HG03039 (cell line): ENCODE results near the gene SEMA5A.

Experiments used
- ATAC-seq: cut with Tn5 transposase; IDR thresholded peaks from one replicate; pipeline ENCODE4 v1.9.1; 2021; ENCODE audit warnings: mild to moderate bottlenecking, moderate library complexity; ENCODE audit not compliant: unreplicated experiment

Gene SEMA5A

GRCh38 chr5:9451037-9451436, 94.8 kb downstream of the SEMA5A start:
- ATAC-seq: no peak

GRCh38 chr5:9447691-9448090, 98.2 kb downstream of the SEMA5A start:
- ATAC-seq: no peak

GRCh38 chr5:9445826-9446388, 100.0 kb downstream of the SEMA5A start:
- no peak for ATAC-seq

GRCh38 chr5:9444346-9444745, 101.5 kb downstream of the SEMA5A start:
- no peak for ATAC-seq

- no peak for ATAC-seq
Observed at GRCh38 chr5:9441610-9442009, 104.3 kb downstream of the SEMA5A start.

- no peak for ATAC-seq
Observed at GRCh38 chr5:9440517-9440916, 105.4 kb downstream of the SEMA5A start.

DNA sequence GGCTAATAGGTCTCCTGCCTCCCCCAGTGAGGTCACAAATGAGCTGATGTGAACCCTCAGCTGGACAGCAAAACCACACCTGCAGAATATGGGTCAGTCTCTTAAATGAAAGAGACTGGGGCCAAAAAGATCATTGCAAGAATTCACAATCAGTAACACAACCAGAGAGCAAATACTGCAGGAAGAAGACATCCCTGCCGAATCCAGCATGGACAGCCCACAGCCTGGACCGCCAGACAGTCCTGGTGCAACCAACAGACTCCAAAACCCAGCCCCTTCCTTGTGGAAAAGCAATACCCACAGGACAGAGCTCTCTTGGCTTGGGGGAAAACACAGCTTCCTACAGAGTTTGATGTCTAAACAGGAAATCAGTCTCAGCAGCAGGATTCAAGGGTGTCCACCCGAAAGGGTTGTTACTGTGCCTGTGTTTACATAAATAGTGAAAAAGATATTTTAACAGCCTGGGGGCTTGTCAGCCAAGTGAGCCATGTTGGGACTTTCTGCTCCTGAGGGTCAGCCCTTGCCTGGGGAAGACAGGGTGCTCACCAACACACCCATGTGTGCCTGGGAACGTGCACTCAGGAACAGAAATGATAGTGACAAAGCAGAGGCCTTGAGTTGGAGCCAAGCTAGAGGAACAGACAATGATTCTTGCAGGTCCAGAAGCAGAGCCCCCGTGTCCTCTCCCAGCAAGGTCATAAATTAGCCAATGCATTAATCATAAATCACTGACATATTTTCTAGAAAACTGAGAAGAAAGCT, 106.2 kb downstream of the SEMA5A start:
- ATAC-seq: no peak

- ATAC-seq: no peak
Observed at GRCh38 chr5:9438596-9439354, 107.1 kb downstream of the SEMA5A start.

DNA sequence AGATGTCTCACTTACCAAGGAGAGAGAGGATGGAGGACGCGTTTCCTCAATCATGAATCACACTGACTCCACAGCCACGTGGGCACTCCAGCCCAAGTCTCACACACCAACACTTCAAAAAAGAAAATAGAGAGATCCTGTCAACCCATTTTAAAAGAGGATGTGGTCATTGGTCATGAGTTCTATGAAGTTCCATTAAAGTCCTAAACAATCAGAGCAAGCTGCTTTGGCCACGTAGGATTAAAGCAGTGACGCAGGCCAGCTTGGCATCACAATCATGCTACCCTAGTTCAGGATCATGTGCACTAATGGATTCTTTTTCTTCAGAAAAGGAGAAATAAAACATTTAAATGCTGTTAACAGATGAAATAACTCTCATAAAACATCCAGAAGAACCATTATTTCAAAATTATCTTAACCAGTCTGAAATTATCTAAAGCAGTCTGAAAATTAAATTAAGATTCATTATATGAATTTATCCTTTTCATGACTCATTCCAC, 108.1 kb downstream of the SEMA5A start:
- ATAC-seq: no peak

DNA sequence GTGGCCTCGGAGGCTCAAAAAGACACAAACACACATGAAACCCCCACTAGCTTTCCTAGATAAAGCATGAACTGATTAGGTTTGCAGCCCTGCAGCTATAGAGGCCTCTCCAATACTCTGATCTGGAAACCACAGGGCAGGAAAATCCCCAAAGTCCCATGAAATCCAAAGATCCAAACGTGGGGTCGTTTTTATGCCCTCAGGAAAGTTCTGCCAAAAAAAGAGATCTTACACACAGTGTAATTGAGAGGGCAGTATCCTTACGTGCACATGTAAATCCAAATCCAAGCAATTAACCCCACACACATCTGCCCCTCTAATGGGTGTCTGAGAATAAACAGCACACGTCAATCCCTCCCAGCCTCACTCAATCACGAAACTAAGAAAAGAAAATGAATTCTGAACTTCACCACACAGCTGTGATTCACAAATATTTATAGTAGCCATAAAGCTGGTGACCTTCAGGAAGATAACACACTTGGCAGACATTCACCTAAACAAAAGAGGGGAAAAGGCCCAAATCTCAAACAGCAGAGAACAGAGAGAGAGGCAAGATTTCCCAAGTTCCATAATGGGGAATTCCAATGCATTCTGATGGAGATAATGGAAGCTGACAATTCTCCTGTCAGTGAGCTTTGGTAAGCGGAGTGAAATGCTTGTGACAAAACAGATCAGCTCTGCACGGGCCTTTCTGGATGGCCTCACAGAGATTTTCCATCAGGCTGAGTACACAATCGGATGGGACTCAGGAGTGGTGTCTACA, 114.2 kb downstream of the SEMA5A start:
- ATAC-seq: no peak

DNA sequence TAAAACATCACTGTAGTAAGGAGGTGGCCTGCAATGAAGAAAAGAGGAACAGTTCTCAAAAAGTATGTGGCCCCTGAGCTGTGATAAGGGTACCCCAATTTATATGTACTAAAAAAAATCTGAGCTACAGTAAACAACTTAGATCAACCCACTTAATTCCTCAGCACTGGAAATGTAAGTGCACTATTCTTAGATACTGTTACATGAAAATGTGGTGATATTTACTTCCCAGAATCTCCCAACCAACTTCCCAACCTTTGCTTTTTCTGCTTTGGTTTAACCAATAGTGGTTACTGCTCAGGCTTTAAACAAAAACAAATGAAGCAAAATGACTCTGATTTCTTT, 114.8 kb downstream of the SEMA5A start:
- ATAC-seq: no peak

DNA sequence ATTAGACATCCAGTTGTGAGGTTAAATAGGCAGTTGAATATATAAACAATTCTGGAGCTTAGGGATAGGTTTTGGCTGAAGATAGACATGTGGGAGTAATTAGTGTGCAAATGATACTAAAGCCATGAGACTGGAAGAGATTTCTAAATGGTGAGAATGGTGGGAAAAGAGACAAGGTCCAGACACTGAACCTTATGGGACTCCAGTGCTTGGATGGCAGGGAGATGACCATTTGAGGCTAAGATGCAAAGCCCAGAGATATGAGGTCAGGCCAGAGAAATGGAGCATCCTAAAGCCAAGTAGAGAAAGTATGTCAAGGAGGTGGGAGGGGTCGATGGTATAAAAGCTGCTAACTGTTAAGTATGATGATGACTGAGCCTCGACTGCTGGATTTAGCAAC, 115.6 kb downstream of the SEMA5A start:
- no peak for ATAC-seq

GRCh38 chr5:9429691-9430215, 116.1 kb downstream of the SEMA5A start:
- ATAC-seq: no peak

DNA sequence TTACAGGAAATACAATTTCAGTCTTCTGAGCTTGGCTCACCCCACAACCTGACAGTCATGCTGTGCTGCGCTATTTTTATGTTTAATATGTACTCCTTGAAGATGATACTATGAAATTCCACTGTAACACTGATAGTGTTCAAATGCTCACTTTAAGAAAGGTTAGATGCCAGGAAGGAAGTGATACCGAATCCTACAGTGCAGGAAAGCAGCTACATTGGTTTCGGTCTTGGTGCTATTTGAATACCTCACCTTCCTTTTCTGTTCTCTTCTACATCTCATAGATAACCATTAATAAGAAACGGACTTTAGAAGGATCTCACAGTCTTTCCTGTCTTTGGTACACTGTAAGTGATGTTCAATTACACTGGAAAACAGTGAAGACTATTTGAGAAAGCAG, 117.6 kb downstream of the SEMA5A start:
- peak; percentile 54 for ATAC-seq

- ATAC-seq: no peak
Observed at GRCh38 chr5:9425710-9426109, 120.2 kb downstream of the SEMA5A start.

GRCh38 chr5:9423571-9423970, 122.3 kb downstream of the SEMA5A start:
- ATAC-seq: no peak

GRCh38 chr5:9421884-9422283, 124.0 kb downstream of the SEMA5A start:
- no peak for ATAC-seq

- no peak for ATAC-seq
Observed at GRCh38 chr5:9419794-9420193, 126.1 kb downstream of the SEMA5A start.

DNA sequence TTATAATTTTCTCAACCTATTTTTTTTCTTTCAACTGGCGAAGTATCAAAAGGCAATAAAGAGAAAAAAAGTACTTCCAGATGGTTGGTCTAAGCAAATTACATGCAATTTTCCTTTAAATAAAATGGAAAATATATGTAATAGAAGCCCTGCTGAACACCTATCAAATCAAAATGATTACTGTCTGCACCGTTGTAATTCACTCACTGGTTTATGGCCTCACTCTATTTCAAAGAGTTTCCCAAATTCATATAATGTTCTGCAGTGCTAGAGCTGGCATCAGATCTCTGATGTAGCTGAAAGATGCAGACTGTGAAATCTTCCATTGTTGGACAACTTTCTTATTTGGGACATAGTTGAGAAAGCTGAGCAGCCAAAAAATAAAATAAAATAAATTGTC, 130.3 kb downstream of the SEMA5A start:
- ATAC-seq: no peak

GRCh38 chr5:9415091-9415490, 130.8 kb downstream of the SEMA5A start:
- ATAC-seq: no peak

DNA sequence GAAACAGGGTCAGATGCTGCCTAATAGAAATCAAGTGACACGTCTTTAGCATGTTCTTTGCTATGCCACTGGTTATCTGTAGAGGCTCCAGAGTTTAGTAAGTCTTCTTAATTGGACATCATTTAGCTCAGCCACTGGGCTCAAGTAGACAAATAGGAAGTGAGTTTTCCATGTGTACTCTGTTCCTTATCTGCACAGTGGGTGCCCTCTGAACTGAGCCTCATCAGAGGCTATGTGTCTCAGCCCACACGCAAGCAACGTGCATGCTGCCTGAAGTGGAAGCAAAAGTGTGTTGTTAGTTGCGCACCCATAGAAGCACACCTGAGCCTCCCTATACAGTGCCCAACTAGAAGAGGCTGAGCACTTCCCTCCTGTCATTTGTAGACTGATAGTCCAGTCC, 134.7 kb downstream of the SEMA5A start:
- ATAC-seq: no peak
